K562 (cell line): Measurements from ENCODE around the gene TBL1XR1. TPM values are rescaled to one million over a fixed set of nuclear protein-coding genes. Genes with fewer than 3 reads are reported as not detected.

ENCODE experiments used
- ATAC-seq: fragments of 200-7000 bp; cut with Tn5 transposase; 3 replicates; pipeline ENCODE4 v1.9.1; 2020; ENCODE audit warnings: moderate library complexity
- BruUV-seq: library from RNA; stranded (reverse); fragments of 400-500 nt; replicated peaks from 2 replicates; lab custom pipeline; 2021; lab: Mats Ljungman, UMichigan
- CTCF ChIA-PET: fragments of 300-600 bp; formaldehyde crosslinking; extraction: SDS; loops from one replicate; lab custom pipeline; 2021; ENCODE audit warnings: low intra/inter-chr PET ratio; lab: Yijun Ruan, JAX
- POLR2A ChIA-PET: fragments of 300-600, 350-650 bp; sonication (Branson Sonifier 250); formaldehyde crosslinking; extraction: SDS; loops from one replicate; lab custom pipeline; 2021; ENCODE audit warnings: antibody characterized with exemption, inconsistent platforms; lab: Yijun Ruan, JAX
- DNase-seq, 4 experiments: peaks; one replicate each; pipeline versions ENCODE4 v3.0.0 to v3.0.0-alpha.2; 2011 to 2018; ENCODE audit warnings: low spot score in 3 of 4, mixed read lengths in 3 of 4; ENCODE audit errors: extremely low read depth in 1 of 4
- FAIRE-seq: peaks from 2 replicates; lab custom pipeline; 2011; peaks lifted over from hg19 to GRCh38; lab: Jason Lieb, UNC
- H2AFZ ChIP-seq: 2 replicates; pipeline ENCODE4 v1.6.0; 2011; ENCODE audit warnings: low read depth, low read length, control low read depth, inconsistent platforms
- H3K27ac ChIP-seq: fragments of 200-600 bp; 3 replicates; pipeline ENCODE4 v1.8.0; 2011; ENCODE audit warnings: low read depth, mild to moderate bottlenecking, control low read depth, inconsistent platforms, low read length, moderate library complexity, mixed read lengths; ENCODE audit errors: extremely low read depth
- H3K27me3 ChIP-seq, 2 experiments: fragments of 300-600 bp in 1 of 2; 2 replicates in 1 of 2; 3 replicates in 1 of 2; pipeline versions ENCODE4 v1.6.0 to v1.8.0; 2011; ENCODE audit warnings: inconsistent platforms in 2 of 2, low read length in 2 of 2, mild to moderate bottlenecking in 1 of 2, mixed read lengths in 1 of 2, moderate library complexity in 1 of 2; ENCODE audit not compliant: control insufficient read depth in 2 of 2, insufficient read depth in 2 of 2
- H3K36me3 ChIP-seq: fragments of 300-600 bp; 3 replicates; pipeline ENCODE4 v1.8.0; 2011; ENCODE audit warnings: mild to moderate bottlenecking, low read length, inconsistent platforms; ENCODE audit not compliant: control insufficient read depth, insufficient read depth
- H3K4me1 ChIP-seq, 2 experiments: fragments of 200-600 bp in 1 of 2; replicated peaks in 1 of 2; 2 replicates in 1 of 2; 3 replicates in 1 of 2; pipeline versions ENCODE4 v1.5.1 to v1.8.0; 2011; ENCODE audit warnings: inconsistent platforms in 2 of 2, low read length in 2 of 2, mild to moderate bottlenecking in 1 of 2, mixed read lengths in 1 of 2, moderate library complexity in 1 of 2; ENCODE audit not compliant: control insufficient read depth in 2 of 2, insufficient read depth in 2 of 2
- H3K4me2 ChIP-seq: 2 replicates; pipeline ENCODE4 v1.6.1; 2011; ENCODE audit warnings: low read length, control low read depth, inconsistent platforms, mixed read lengths; ENCODE audit not compliant: insufficient read depth
- H3K4me3 ChIP-seq: fragments of 200-600 bp; sonication (generic), shearing (Covaris generic); 2 replicates; pipeline ENCODE4 v1.5.1; 2016; ENCODE audit warnings: control low read depth, inconsistent platforms
- H3K79me2 ChIP-seq: fragments of 200-600 bp; 3 replicates; pipeline ENCODE4 v1.8.0; 2011; ENCODE audit warnings: low read length, inconsistent platforms; ENCODE audit not compliant: control insufficient read depth, insufficient read depth
- H3K9ac ChIP-seq, 2 experiments: 2 replicates each; pipeline versions ENCODE4 v1.6.0 to v1.6.1; 2011; ENCODE audit warnings: low read depth in 2 of 2, low read length in 2 of 2, control low read depth in 1 of 2, inconsistent platforms in 1 of 2, mild to moderate bottlenecking in 1 of 2, mixed read lengths in 1 of 2; ENCODE audit not compliant: insufficient read depth in 1 of 2
- H3K9me1 ChIP-seq: one replicate; pipeline ENCODE4 v1.6.0; 2011; ENCODE audit warnings: inconsistent platforms, mild to moderate bottlenecking, low read length, moderate library complexity; ENCODE audit not compliant: control insufficient read depth, insufficient read depth
- H3K9me3 ChIP-seq: replicated peaks from 2 replicates; pipeline ENCODE4 v1.5.1; 2011; ENCODE audit warnings: low read depth, low read length, inconsistent platforms; ENCODE audit not compliant: control insufficient read depth, insufficient read depth
- H4K20me1 ChIP-seq: replicated peaks from 2 replicates; pipeline ENCODE4 v1.6.1; 2011; ENCODE audit warnings: low read length, inconsistent platforms, mixed read lengths; ENCODE audit not compliant: control insufficient read depth, insufficient read depth
- ARID3A ChIP-seq: IDR thresholded peaks from 2 replicates; pipeline ENCODE4 v1.6.1; 2012; ENCODE audit warnings: low read depth, low read length, improper control_type of control experiment, borderline replicate concordance
- ELF4 ChIP-seq: fragments of 450-650 bp; formaldehyde crosslinking; IDR thresholded peaks from 2 replicates; pipeline ENCODE4 v1.4.0; 2022; ENCODE audit warnings: missing genetic modification characterization
- HDAC1 ChIP-seq, 2 experiments: fragments of 450-650 bp; IDR thresholded peaks; 2 replicates each; pipeline ENCODE4 v1.6.1; 2016 to 2017; ENCODE audit warnings: inconsistent platforms in 1 of 2, mild to moderate bottlenecking in 1 of 2, moderate library complexity in 1 of 2
- KDM5B ChIP-seq: fragments of 200-600 bp; sonication (generic); IDR thresholded peaks from 2 replicates; pipeline ENCODE4 v1.6.1; 2012; ENCODE audit warnings: low read depth, mild to moderate bottlenecking, moderate library complexity, low read length, control low read depth, inconsistent platforms; ENCODE audit not compliant: insufficient replicate concordance
- MNT ChIP-seq, 2 experiments: fragments of 450-650 bp; conservative IDR thresholded peaks; 2 replicates each; pipeline ENCODE4 v1.6.1; 2017; ENCODE audit warnings: mild to moderate bottlenecking in 2 of 2, moderate library complexity in 2 of 2
- MYC ChIP-seq, 2 experiments: fragments of 250-450 bp in 1 of 2; sonication (Bioruptor Pico) in 1 of 2; IDR thresholded peaks; 2 replicates each; pipeline versions ENCODE4 v1.5.1 to v1.6.1; 2012 to 2021; ENCODE audit warnings: low read depth in 2 of 2, borderline replicate concordance in 1 of 2, improper control_type of control experiment in 1 of 2, low read length in 1 of 2, mild to moderate bottlenecking in 1 of 2, moderate library complexity in 1 of 2
- NCOR1 ChIP-seq: fragments of 450-650 bp; IDR thresholded peaks from 2 replicates; pipeline ENCODE4 v1.6.1; 2016; ENCODE audit warnings: mild to moderate bottlenecking, moderate library complexity
- SFPQ ChIP-seq: fragments of 200-400 bp; formaldehyde crosslinking; IDR thresholded peaks from 2 replicates; pipeline ENCODE4 v1.6.1; 2017; ENCODE audit warnings: mild to moderate bottlenecking, low read depth, low read length, moderate library complexity
- SMC3 ChIP-seq: conservative IDR thresholded peaks from 2 replicates; pipeline ENCODE4 v1.6.1; 2011; ENCODE audit warnings: low read depth, low read length, improper control_type of control experiment; ENCODE audit not compliant: insufficient read depth
- TAL1 ChIP-seq: fragments of 450-650 bp; IDR thresholded peaks from 2 replicates; pipeline ENCODE4 v1.6.1; 2016; ENCODE audit warnings: mild to moderate bottlenecking
- TOE1 ChIP-seq, 2 experiments: fragments of 450-650 bp in 1 of 2; sonication (generic) in 1 of 2; formaldehyde crosslinking in 1 of 2; IDR thresholded peaks; 2 replicates each; pipeline versions ENCODE4 v1.7.1 to v1.8.0; 2016 to 2022; ENCODE audit warnings: borderline replicate concordance in 2 of 2, mild to moderate bottlenecking in 2 of 2, antibody characterized with exemption in 1 of 2, inconsistent platforms in 1 of 2, low read depth in 1 of 2, missing genetic modification reagents in 1 of 2, moderate library complexity in 1 of 2
- WGBS: fragments of 100-300 bp; shearing (Covaris generic); methylation state at CpG from one replicate; pipeline ENCODE4 v1.1.6; 2016; ENCODE audit warnings: low coverage, mixed read lengths; ENCODE audit not compliant: insufficient coverage; ENCODE audit errors: missing lambda C conversion rate; 5-methylcytosine and 5-hydroxymethylcytosine counted together
- in situ Hi-C: fragments of 300-500 bp; cut with MboI; formaldehyde crosslinking; loops from 4 replicates; pipeline ENCODE4 v1.15.0; 2018; ENCODE audit warnings: inconsistent platforms, mixed read lengths
- intact Hi-C: fragments of 100-400 bp; cut with micrococcal nuclease; formaldehyde crosslinking; loops from 2 replicates; pipeline ENCODE4 v1.14.2; 2022
- polyA plus RNA-seq, 8 experiments: library from polyadenylated mRNA; depleted of rRNA in 4 of 8; stranded (reverse) in 5 of 8; unstranded in 3 of 8; fragments of >200 nt; fragmentation: Nextera tagmentation in 2 of 8; fragmentation: Illumina TruSeq in 1 of 8; extraction: Ambion mirVana in 2 of 8; extraction: Trizol in 1 of 8; gene quantifications; 2 replicates each; pipeline versions ENCODE4 v1.2.1 to v1.2.3, GENCODE V29; 2011 to 2014; ENCODE audit warnings: inconsistent platforms in 1 of 8, missing spikeins in 1 of 8
- total RNA-seq, 7 experiments: library from RNA; depleted of rRNA in 6 of 7; stranded (reverse); fragments of >200 nt in 6 of 7; fragmentation: Illumina TruSeq in 2 of 7; extraction: Trizol in 2 of 7; gene quantifications; 2 replicates each; pipeline versions ENCODE4 v1.2.1 to v1.2.3, GENCODE V29; 2011 to 2021; ENCODE audit warnings: low replicate concordance in 1 of 7

Gene TBL1XR1
- total and polyA plus RNA-seq, 9 of the 15 experiments (the other 6 are each of a cell fraction or from before 2014, with no cell fraction given): 19.6 to 171 (median 83.3) TPM

GRCh38 chr3:177034832-177035475, 162.3 kb downstream of the TBL1XR1 start (continued):
- peak; percentile 24; the same call in 1 of the 2 replicates for TF ChIP-seq NCOR1
- peak; percentile 30; the same call in 1 of the 2 replicates for TF ChIP-seq TAL1

GRCh38 chr3:177026505-177027277, 170.6 kb downstream of the TBL1XR1 start:
- intact Hi-C loops: no loop called here
- BruUV-seq: no TSS peak
- ChIA-PET POLR2A (interaction anchor here (0.6 to 2.0 kb wide), 6 partner anchors 8 to 169 kb away, joined by 3 to 6 read pairs (median 4); no protein-coding TSS in a partner anchor), CTCF (no interaction called here)
- Histone ChIP-seq H3K27me3 (no peaks in the 10 kb centered on the region), H3K4me1 (peaks cover 7 to 19% of the 10 kb centered on the region in 2 experiments), H3K4me2 (peak overlapping the region; percentile 19; the same call in 1 of the 2 replicates), H3K4me3 (no peak overlapping the region), H3K9me3 (no peaks in the 10 kb centered on the region), H2AFZ (no peak overlapping the region), H4K20me1 (no peaks in the 10 kb centered on the region), H3K79me2 (no peaks in the 10 kb centered on the region), H3K27ac (peak overlapping the region; percentile 42), H3K9ac (peak overlapping the region in 1 of 2 experiments; percentile 71; a peak in 1 of 4 replicates), H3K9me1 (no peaks in the 10 kb centered on the region), H3K36me3 (peaks cover 70% of the 10 kb centered on the region)
- ATAC-seq: peak; percentile 86
- peak; percentile 48 for FAIRE-seq
- in situ Hi-C loops: no loop called here
- DNase-seq: peak in 2 of 4 experiments; percentile 40 to 50
- 31% methylated on average over 3 of the region's 3 CpGs for WGBS
- no peak for TF ChIP-seq SFPQ
- 0 out of 2 replicates have a peak, but pooled peaks have one; percentile 44 for TF ChIP-seq ARID3A
- no peak for TF ChIP-seq ELF4 (CRISPR knock-in tag)
- no peak for TF ChIP-seq MNT (conservative IDR thresholded peaks at IDR 0.05)
- no peak for TF ChIP-seq HDAC1 (IDR thresholded peaks at IDR 0.05)
- no peak for TF ChIP-seq SMC3
- no peak for TF ChIP-seq KDM5B
- no peak for TF ChIP-seq MYC (IDR thresholded peaks at IDR 0.05; ENCODE audit: low read depth, low read length)
- TF ChIP-seq MYC (CRISPR knock-in tag; IDR thresholded peaks at IDR 0.05; ENCODE audit: borderline replicate concordance, low read depth): no peak
- TF ChIP-seq TOE1 (IDR thresholded peaks at IDR 0.05; ENCODE audit: borderline replicate concordance): no peak
- TF ChIP-seq TOE1 (CRISPR knock-in tag; IDR thresholded peaks at IDR 0.05; ENCODE audit: borderline replicate concordance, low read depth): no peak
